ENCODE results near the gene QSOX2.
A peak's percentile ranks its signal among the peaks of the same experiment; 100 is the strongest.

QSOX2 gene

GRCh38 chr9:136245219-136246150 lies at the start of gene QSOX2:
QSOX2 (minus strand) TSS chr9:136245812; CDS start chr9:136245803, 9 bp downstream.
- peak; percentile 80 for DNase-seq

- no peak for DNase-seq
Observed at GRCh38 chr9:136295055-136295454, 49.4 kb upstream of the QSOX2 start.

- no peak for DNase-seq
Observed at GRCh38 chr9:136294437-136294836, 48.8 kb upstream of the QSOX2 start.

- DNase-seq: no peak
Observed at GRCh38 chr9:136293476-136294077, 48.0 kb upstream of the QSOX2 start.

GRCh38 chr9:136292591-136293448 lies 47.2 kb upstream of the QSOX2 start:
- DNase-seq: no peak

- no peak for DNase-seq
Observed at GRCh38 chr9:136292026-136292538, 46.5 kb upstream of the QSOX2 start.

- DNase-seq: no peak
Observed at GRCh38 chr9:136291306-136292025, 45.9 kb upstream of the QSOX2 start.

GRCh38 chr9:136290508-136291000 lies 44.9 kb upstream of the QSOX2 start:
- DNase-seq: no peak

GRCh38 chr9:136289651-136290507 lies 44.3 kb upstream of the QSOX2 start:
- no peak for DNase-seq

- no peak for DNase-seq
Observed at GRCh38 chr9:136287960-136288753, 42.5 kb upstream of the QSOX2 start.

- no peak for DNase-seq
Observed at GRCh38 chr9:136286987-136287379, 41.4 kb upstream of the QSOX2 start.

GRCh38 chr9:136286359-136286986 lies 40.9 kb upstream of the QSOX2 start:
- no peak for DNase-seq

GRCh38 chr9:136285501-136286358 lies 40.1 kb upstream of the QSOX2 start:
- no peak for DNase-seq

GRCh38 chr9:136284951-136285350 lies 39.3 kb upstream of the QSOX2 start:
- DNase-seq: no peak

GRCh38 chr9:136284311-136284710 lies 38.7 kb upstream of the QSOX2 start:
- DNase-seq: no peak

- DNase-seq: peak; percentile 76
Observed at GRCh38 chr9:136283291-136284235, 38.0 kb upstream of the QSOX2 start.

- no peak for DNase-seq
Observed at GRCh38 chr9:136282272-136282861, 36.8 kb upstream of the QSOX2 start.
